Medulla oblongata (tissue), 1 donor: ENCODE measurements around the gene RFNG.
A peak's percentile ranks its signal among the peaks of the same experiment; 100 is the strongest.

Experiments
- DNase-seq: peaks from one replicate; pipeline ENCODE4 v3.0.0-alpha.2; 2015; ENCODE audit errors: extremely low spot score

Gene RFNG, protein sequence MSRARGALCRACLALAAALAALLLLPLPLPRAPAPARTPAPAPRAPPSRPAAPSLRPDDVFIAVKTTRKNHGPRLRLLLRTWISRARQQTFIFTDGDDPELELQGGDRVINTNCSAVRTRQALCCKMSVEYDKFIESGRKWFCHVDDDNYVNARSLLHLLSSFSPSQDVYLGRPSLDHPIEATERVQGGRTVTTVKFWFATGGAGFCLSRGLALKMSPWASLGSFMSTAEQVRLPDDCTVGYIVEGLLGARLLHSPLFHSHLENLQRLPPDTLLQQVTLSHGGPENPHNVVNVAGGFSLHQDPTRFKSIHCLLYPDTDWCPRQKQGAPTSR

GRCh38 chr17:82051776-82052637, at the start of gene RFNG, which contains the start of gene GPS1:
RFNG (minus strand) TSS chr17:82051811; CDS start chr17:82051766, 45 bp downstream.
GPS1 (plus strand) TSS chr17:82051898; CDS start chr17:82051932, 34 bp downstream.
- peak; percentile 63 for DNase-seq

GRCh38 chr17:82101301-82101715, 49.7 kb upstream of the RFNG start:
- no peak for DNase-seq

- no peak for DNase-seq
Observed at GRCh38 chr17:82100502-82101298, 49.1 kb upstream of the RFNG start.

- no peak for DNase-seq
Observed at GRCh38 chr17:82098939-82099763, 47.5 kb upstream of the RFNG start.

DNA sequence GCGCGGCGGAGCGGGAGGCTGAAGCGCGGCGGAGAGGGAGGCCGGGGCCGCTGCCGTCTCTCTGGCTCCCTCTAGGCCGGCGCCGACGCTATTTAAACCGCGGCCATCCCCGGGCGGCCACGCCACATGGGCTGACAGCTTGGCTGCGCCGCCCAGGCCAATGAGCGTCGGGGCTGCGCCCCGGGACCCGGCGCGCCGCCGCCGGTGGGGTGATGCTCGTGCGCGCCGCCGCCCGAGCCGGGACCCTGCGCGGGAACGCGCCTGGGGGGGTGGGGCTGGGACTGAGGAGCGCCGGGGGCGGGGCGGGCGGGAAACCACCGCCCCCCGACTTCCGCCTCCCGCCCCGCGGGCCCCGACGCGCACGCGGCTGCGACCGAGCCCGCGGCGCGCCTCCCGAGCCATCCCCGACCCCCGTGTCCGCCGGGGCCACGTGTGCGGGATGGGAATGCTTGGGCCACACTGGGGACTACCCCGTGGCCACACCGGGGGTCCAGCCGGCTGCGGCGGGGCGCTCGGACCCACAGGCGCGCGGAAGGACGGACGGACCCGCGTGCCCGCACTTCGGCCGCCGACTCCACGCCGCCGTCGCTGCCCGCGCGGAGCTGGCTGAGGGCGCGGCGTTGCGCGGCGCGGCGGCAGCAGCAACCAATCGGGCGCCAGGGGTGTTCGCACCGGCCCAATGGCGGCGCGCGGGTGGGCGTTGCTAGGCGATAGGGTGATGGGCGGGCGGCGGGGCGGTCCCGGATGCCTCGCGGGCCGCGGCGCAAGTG, 46.7 kb upstream of the RFNG start, which contains the start of gene FASN:
Gene FASN (minus strand): TSS at position 68 of the 770 bp plus-strand sequence. CDS start 1,791 bp downstream, outside the sequence.
- DNase-seq: peak; percentile 96

DNA sequence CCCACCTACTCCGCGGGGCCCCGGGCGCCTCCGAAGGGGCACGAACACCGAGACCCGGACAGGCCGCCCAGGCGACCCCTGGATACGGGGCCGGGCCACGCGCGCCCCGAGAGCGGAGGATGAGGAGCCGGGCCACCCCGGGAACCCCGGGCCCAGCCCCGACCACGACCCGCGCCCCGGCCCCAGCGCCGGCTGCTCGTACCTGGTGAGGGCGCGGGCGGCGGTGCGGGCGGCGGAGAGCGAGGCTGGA, 46.2 kb upstream of the RFNG start:
- DNase-seq: no peak

DNA sequence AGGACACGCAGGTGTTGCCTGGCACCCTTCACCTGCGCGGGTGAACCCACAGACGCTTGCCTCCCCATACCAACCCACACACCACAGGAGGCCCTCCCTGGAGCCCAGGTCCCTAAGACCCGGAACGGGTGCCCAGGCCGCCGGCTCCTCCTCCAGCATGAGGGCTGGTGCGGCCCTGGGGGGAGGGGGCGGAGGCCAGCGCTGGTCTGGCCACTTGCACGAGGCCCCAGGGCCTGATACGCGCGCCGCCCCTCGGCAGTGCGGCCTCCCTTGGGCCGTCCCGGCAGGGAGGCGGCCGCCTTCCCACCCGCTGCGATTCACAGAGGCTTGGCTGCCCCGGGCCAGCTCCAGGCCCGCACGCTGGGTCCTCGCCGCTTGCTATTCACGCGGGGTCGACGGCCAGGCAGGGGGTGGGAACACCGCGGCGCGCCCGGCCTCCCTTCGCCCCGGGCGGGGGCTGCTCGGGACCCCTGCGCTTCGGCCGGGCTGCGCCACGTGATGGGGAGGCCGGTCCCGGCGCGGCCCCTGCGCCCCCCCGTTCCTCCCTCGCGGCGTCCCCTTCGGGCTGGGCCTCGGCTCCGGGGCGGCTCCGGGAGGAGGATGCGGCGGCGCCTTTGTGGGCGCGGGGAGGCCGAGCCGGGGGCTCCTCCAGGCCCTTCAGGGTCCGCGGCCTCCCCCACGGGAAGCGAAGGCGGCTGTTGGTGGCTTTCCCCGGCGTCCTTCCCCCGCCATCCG, 45.7 kb upstream of the RFNG start:
- DNase-seq: peak; percentile 34

DNA sequence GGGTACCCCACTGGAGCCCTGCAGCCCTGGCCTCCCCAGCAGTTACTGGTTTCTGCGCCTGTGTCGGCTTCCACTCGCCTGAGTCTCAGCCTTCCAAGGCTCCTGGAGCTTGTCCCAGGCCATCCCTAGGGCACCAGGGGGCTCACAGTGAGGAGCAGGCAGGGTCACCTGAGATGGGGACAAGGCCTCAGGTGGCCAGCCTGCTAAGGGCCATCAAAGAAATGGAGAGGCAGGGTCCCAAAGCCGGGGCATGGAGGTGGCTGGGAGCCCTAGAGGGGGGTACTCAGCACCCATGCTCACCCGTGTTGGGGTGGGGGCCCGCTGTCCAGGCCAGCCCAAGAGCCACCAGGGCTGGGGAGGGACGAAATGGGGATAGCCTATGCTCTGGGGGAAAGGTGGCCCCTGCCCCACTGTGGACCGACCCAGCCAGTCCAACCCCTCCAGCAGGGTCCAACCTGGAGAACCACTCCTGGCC, 45.1 kb upstream of the RFNG start:
- DNase-seq: no peak

- no peak for DNase-seq
Observed at GRCh38 chr17:82095777-82096708, 44.4 kb upstream of the RFNG start.

- DNase-seq: no peak
Observed at GRCh38 chr17:82094931-82095776, 43.5 kb upstream of the RFNG start.

DNA sequence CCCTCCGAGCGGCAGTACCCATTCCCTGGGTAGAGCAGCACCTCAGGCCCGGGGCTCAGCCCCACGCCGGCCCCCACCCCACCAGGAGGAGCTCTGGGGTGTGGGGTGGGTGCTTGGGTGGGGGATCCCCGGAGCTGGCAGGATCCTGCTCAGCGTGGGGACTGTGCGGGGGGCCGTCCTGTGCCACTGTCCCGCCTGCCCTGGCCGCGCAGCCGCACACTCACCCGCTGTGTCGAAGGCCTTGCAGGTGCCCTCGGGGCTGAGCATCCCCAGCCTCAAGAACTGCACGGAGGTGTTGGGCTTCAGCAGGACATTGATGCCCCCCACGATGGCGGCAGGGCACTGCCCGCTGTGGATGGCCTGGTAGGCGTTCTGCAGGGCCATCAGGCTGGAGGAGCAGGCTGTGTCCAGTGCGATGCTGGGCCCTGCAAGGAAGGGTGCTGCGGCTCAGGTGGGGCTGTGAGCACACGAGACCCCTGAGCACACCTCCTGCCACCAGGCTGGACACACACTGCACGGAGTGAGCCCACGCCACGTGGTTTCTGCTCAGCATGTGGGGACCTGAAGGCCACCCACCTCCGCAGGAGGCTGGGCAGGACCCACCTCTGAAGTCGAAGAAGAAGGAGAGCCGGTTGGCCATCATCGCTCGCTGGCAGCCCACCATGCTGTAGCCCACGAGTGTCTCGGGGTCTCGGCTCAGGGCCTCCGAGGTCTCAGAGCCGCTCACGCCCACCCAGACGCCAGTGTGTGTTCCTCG, 41.6 kb upstream of the RFNG start:
- DNase-seq: no peak

DNA sequence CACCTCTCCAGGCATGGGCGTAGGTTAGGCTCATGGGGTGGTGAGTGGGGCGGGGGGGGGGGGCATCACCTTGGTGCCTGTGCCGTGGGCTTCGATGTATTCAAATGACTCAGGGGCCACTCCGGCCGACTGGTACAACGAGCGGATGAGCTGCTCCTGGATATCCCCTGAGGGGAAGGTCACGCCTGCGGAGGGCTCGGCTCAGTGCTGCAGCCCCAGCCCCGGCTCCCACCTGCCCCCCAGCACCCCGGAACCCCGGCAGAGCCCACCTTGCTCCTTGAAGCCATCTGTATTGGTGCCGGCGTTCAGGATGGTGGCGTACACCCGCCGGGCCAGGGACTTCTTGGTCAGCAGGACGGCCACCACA, 41.0 kb upstream of the RFNG start:
- no peak for DNase-seq

DNA sequence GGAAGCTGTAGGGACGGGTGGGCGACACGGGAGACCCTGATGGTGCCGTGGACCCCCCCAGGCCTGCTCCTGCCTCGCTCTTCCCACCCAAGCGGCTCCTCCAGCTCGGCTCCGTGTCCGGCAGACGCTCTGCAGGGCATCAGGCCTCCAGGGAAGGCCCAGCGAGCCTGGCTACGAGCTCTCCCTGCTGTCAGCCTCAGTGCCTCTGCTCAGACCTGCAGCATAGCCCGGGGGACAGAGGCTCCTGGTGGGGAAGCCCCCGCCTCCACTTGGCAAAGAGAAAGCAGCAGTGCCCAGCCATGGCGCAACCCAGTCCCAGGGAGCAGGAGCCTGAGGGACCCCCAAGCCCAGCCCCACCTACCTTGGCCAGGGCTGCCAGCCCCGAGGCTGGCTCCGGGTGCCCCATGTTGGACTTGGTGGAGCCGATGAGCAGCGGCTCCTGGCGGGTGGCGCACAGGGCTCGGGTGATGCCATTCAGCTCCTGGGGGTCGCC, 40.5 kb upstream of the RFNG start:
- no peak for DNase-seq

- no peak for DNase-seq
Observed at GRCh38 chr17:82091264-82092066, 39.9 kb upstream of the RFNG start.

- no peak for DNase-seq
Observed at GRCh38 chr17:82090549-82091263, 39.1 kb upstream of the RFNG start.
